K562 (cell line): ENCODE results near the gene TUBA1A. TPM values are rescaled to one million over a fixed set of nuclear protein-coding genes. Genes with fewer than 3 reads are reported as not detected.
A peak's percentile ranks its signal among the peaks of the same experiment; 100 is the strongest.

Experiments used
- ARID2 ChIP-seq: fragments of 450-650 bp; IDR thresholded peaks from 2 replicates; pipeline ENCODE4 v1.6.1; 2017; ENCODE audit warnings: antibody characterized with exemption, mild to moderate bottlenecking
- ATF1 ChIP-seq, 2 experiments: fragments of 450-650 bp in 1 of 2; IDR thresholded peaks; 2 replicates each; pipeline ENCODE4 v1.6.1; 2016; ENCODE audit warnings: missing compliant biosample characterization in 1 of 2, missing genetic modification characterization in 1 of 2
- BDP1 ChIP-seq: IDR thresholded peaks from 3 replicates; pipeline ENCODE4 v1.6.1; 2011; ENCODE audit not compliant: insufficient read length, insufficient read depth
- BMI1 ChIP-seq: fragments of 150-350 bp; IDR thresholded peaks from 2 replicates; pipeline ENCODE4 v1.6.1; 2014; ENCODE audit warnings: low read length
- CBX3 ChIP-seq, 2 experiments: IDR thresholded peaks; 1 replicate in 1 of 2; 2 replicates in 1 of 2; pipeline ENCODE4 v1.6.1; 2012; ENCODE audit warnings: inconsistent platforms in 2 of 2, low read length in 2 of 2, borderline replicate concordance in 1 of 2, control low read depth in 1 of 2
- CHD4 ChIP-seq: fragments of 200-600 bp; sonication (generic); IDR thresholded peaks from 3 replicates; pipeline ENCODE4 v1.6.1; 2012; ENCODE audit warnings: low read depth, mild to moderate bottlenecking, mixed read lengths, low read length, inconsistent platforms; ENCODE audit not compliant: insufficient read depth, insufficient replicate concordance, poor library complexity, severe bottlenecking
- ERF ChIP-seq: fragments of 450-650 bp; formaldehyde crosslinking; IDR thresholded peaks from 2 replicates; pipeline ENCODE4 v1.4.0; 2020; ENCODE audit warnings: mild to moderate bottlenecking, mixed read lengths
- HDAC8 ChIP-seq: fragments of 450-650 bp; IDR thresholded peaks from 2 replicates; pipeline ENCODE4 v1.6.1; 2016; ENCODE audit warnings: mild to moderate bottlenecking, missing genetic modification characterization, moderate library complexity, missing compliant biosample characterization
- KDM1A ChIP-seq, 2 experiments: fragments of 450-650 bp; IDR thresholded peaks; 2 replicates each; pipeline ENCODE4 v1.6.1; 2016; ENCODE audit warnings: mild to moderate bottlenecking in 2 of 2
- KDM5B ChIP-seq: fragments of 200-600 bp; sonication (generic); IDR thresholded peaks from 2 replicates; pipeline ENCODE4 v1.6.1; 2012; ENCODE audit warnings: low read depth, mild to moderate bottlenecking, moderate library complexity, low read length, control low read depth, inconsistent platforms; ENCODE audit not compliant: insufficient replicate concordance
- MAX ChIP-seq: sonication (generic); formaldehyde crosslinking; IDR thresholded peaks from 2 replicates; pipeline ENCODE4 v1.9.0; 2022; ENCODE audit warnings: mild to moderate bottlenecking, missing genetic modification reagents
- MXI1 ChIP-seq: IDR thresholded peaks from 2 replicates; pipeline ENCODE4 v1.6.1; 2011; ENCODE audit warnings: low read depth, mild to moderate bottlenecking, improper control_type of control experiment, low read length
- PCBP1 ChIP-seq: fragments of 200-400 bp; formaldehyde crosslinking; IDR thresholded peaks from 2 replicates; pipeline ENCODE4 v1.6.1; 2018; ENCODE audit warnings: mild to moderate bottlenecking, low read depth, low read length; ENCODE audit not compliant: poor library complexity, severe bottlenecking
- POLR3A ChIP-seq: IDR thresholded peaks from 2 replicates; pipeline ENCODE4 v1.6.1; 2011; ENCODE audit warnings: borderline replicate concordance, mild to moderate bottlenecking, moderate library complexity; ENCODE audit not compliant: insufficient read length, insufficient read depth; ENCODE audit errors: extremely low read depth
- PRPF4 ChIP-seq: fragments of 200-400 bp; formaldehyde crosslinking; IDR thresholded peaks from one replicate; pipeline ENCODE4 v1.6.1; 2017; ENCODE audit warnings: low read length, low read depth, mild to moderate bottlenecking; ENCODE audit not compliant: insufficient read depth, poor library complexity, severe bottlenecking
- RBFOX2 ChIP-seq: fragments of 200-400 bp; formaldehyde crosslinking; IDR thresholded peaks from 2 replicates; pipeline ENCODE4 v1.6.1; 2017; ENCODE audit warnings: low read depth, mild to moderate bottlenecking, low read length, moderate library complexity
- RFX7 ChIP-seq: fragments of 250-450 bp; sonication (Bioruptor Pico); IDR thresholded peaks from 2 replicates; pipeline ENCODE4 v1.5.1; 2021; ENCODE audit warnings: mild to moderate bottlenecking
- SAP30 ChIP-seq: fragments of 200-600 bp; sonication (generic); IDR thresholded peaks from 2 replicates; pipeline ENCODE4 v1.6.1; 2012; ENCODE audit warnings: borderline replicate concordance, low read depth, mild to moderate bottlenecking, moderate library complexity, low read length, control low read depth, inconsistent platforms; ENCODE audit not compliant: insufficient read depth, poor library complexity, severe bottlenecking
- SIN3B ChIP-seq: fragments of 450-650 bp; IDR thresholded peaks from 2 replicates; pipeline ENCODE4 v1.6.1; 2017; ENCODE audit warnings: low read depth, mild to moderate bottlenecking, moderate library complexity
- SMARCA4 ChIP-seq: fragments of 450-650 bp; IDR thresholded peaks from 2 replicates; pipeline ENCODE4 v1.6.1; 2016
- TCF3 ChIP-seq: sonication (generic); formaldehyde crosslinking; IDR thresholded peaks from 2 replicates; pipeline ENCODE4 v1.4.0; 2020; ENCODE audit warnings: mild to moderate bottlenecking, missing genetic modification reagents
- TOE1 ChIP-seq, 2 experiments: fragments of 450-650 bp in 1 of 2; sonication (generic) in 1 of 2; formaldehyde crosslinking in 1 of 2; IDR thresholded peaks; 2 replicates each; pipeline versions ENCODE4 v1.7.1 to v1.8.0; 2016 to 2022; ENCODE audit warnings: borderline replicate concordance in 2 of 2, mild to moderate bottlenecking in 2 of 2, antibody characterized with exemption in 1 of 2, inconsistent platforms in 1 of 2, low read depth in 1 of 2, missing genetic modification reagents in 1 of 2, moderate library complexity in 1 of 2
- TRIM24 ChIP-seq, 2 experiments: fragments of 450-650 bp; IDR thresholded peaks; 2 replicates each; pipeline ENCODE4 v1.6.1; 2016
- U2AF2 ChIP-seq: fragments of 200-400 bp; formaldehyde crosslinking; optimal IDR thresholded peaks from 2 replicates; pipeline ENCODE3; 2017; ENCODE audit warnings: low read depth, mild to moderate bottlenecking, low read length
- YBX1 ChIP-seq: fragments of 450-650 bp; IDR thresholded peaks from 2 replicates; pipeline ENCODE4 v1.7.1; 2016; ENCODE audit warnings: mild to moderate bottlenecking
- ZFPM2 ChIP-seq: fragments of 250-450 bp; sonication (Bioruptor Pico); IDR thresholded peaks from 2 replicates; pipeline ENCODE4 v1.5.1; 2022; ENCODE audit warnings: mild to moderate bottlenecking
- ZNF253 ChIP-seq: fragments of 250-450 bp; sonication (Bioruptor Pico); conservative IDR thresholded peaks from 2 replicates; pipeline ENCODE4 v1.6.1; 2021; ENCODE audit warnings: mild to moderate bottlenecking
- ZNF274 ChIP-seq: IDR thresholded peaks from 2 replicates; pipeline ENCODE4 v1.6.1; 2011; ENCODE audit warnings: low read depth, mild to moderate bottlenecking, low read length, moderate library complexity, borderline replicate concordance
- ZNF398 ChIP-seq: fragments of 250-450 bp; sonication (Bioruptor Pico); IDR thresholded peaks from 2 replicates; pipeline ENCODE4 v1.8.0; 2021; ENCODE audit warnings: moderate library complexity, mild to moderate bottlenecking, inconsistent platforms
- ZSCAN29 ChIP-seq: fragments of 450-650 bp; IDR thresholded peaks from 2 replicates; pipeline ENCODE4 v1.6.1; 2017
- polyA plus RNA-seq, 8 experiments: library from polyadenylated mRNA; depleted of rRNA in 4 of 8; stranded (reverse) in 5 of 8; unstranded in 3 of 8; fragments of >200 nt; fragmentation: Nextera tagmentation in 2 of 8; fragmentation: Illumina TruSeq in 1 of 8; extraction: Ambion mirVana in 2 of 8; extraction: Trizol in 1 of 8; gene quantifications; 2 replicates each; pipeline versions ENCODE4 v1.2.1 to v1.2.3, GENCODE V29; 2011 to 2014; ENCODE audit warnings: inconsistent platforms in 1 of 8, missing spikeins in 1 of 8
- total RNA-seq, 7 experiments: library from RNA; depleted of rRNA in 6 of 7; stranded (reverse); fragments of >200 nt in 6 of 7; fragmentation: Illumina TruSeq in 2 of 7; extraction: Trizol in 2 of 7; gene quantifications; 2 replicates each; pipeline versions ENCODE4 v1.2.1 to v1.2.3, GENCODE V29; 2011 to 2021; ENCODE audit warnings: low replicate concordance in 1 of 7

TUBA1A gene
- total and polyA plus RNA-seq, 9 of the 15 experiments (the other 6 are each of a cell fraction or from before 2014, with no cell fraction given), result 7.4 to 45.1 (median 11.9) TPM

GRCh38 chr12:49188916-49189367, at the start of gene TUBA1A (continued):
- peak; percentile 81 for TF ChIP-seq KDM5B
- TF ChIP-seq ZSCAN29, result no peak
- TF ChIP-seq RFX7, result no peak
- no peak for TF ChIP-seq TCF3
- no peak for TF ChIP-seq U2AF2
- TF ChIP-seq PRPF4, result no peak
- no peak for TF ChIP-seq TRIM24 (IDR thresholded peaks at IDR 0.05)
- TF ChIP-seq ZNF274, result no peak
- no peak for TF ChIP-seq TOE1 (IDR thresholded peaks at IDR 0.05; ENCODE audit: borderline replicate concordance)
- no peak for TF ChIP-seq TOE1 (CRISPR knock-in tag; IDR thresholded peaks at IDR 0.05; ENCODE audit: borderline replicate concordance, low read depth)
- no peak for TF ChIP-seq SAP30
- TF ChIP-seq POLR3A, result no peak
- no peak for TF ChIP-seq ZNF398
- TF ChIP-seq CBX3 (IDR thresholded peaks at IDR 0.05; ENCODE audit: borderline replicate concordance in 1 of 2, low read length in 2 of 2), result no peak
- no peak for TF ChIP-seq YBX1
- no peak for TF ChIP-seq ERF (CRISPR knock-in tag)
- TF ChIP-seq BMI1, result no peak
- no peak for TF ChIP-seq ATF1 (CRISPR knock-in tag; IDR thresholded peaks at IDR 0.05)
- peak; percentile 36; the same call in 1 of the 2 replicates for TF ChIP-seq ATF1 (tag; IDR thresholded peaks at IDR 0.05)
- no peak for TF ChIP-seq SMARCA4
- no peak for TF ChIP-seq MXI1
- TF ChIP-seq ZNF253, result no peak
- TF ChIP-seq BDP1, result no peak
- TF ChIP-seq KDM1A (IDR thresholded peaks at IDR 0.05), result peak in 1 of 2 experiments; percentile 51; a peak in 1 of 4 replicates
- TF ChIP-seq PCBP1, result peak; percentile 14
- TF ChIP-seq ZFPM2, result no peak
- TF ChIP-seq CHD4, result no peak
- no peak for TF ChIP-seq HDAC8 (tag)
- peak; percentile 59 for TF ChIP-seq RBFOX2
- no peak for TF ChIP-seq MAX
- no peak for TF ChIP-seq SIN3B
- no peak for TF ChIP-seq ARID2
